ENCODE measurements around the gene C11orf86.
"Not testable (repeated sequence)": the region's sequence is repeated elsewhere in the genome, so short reads cannot be mapped to it uniquely, and the experiment has no call there.

Gene C11orf86

DNA sequence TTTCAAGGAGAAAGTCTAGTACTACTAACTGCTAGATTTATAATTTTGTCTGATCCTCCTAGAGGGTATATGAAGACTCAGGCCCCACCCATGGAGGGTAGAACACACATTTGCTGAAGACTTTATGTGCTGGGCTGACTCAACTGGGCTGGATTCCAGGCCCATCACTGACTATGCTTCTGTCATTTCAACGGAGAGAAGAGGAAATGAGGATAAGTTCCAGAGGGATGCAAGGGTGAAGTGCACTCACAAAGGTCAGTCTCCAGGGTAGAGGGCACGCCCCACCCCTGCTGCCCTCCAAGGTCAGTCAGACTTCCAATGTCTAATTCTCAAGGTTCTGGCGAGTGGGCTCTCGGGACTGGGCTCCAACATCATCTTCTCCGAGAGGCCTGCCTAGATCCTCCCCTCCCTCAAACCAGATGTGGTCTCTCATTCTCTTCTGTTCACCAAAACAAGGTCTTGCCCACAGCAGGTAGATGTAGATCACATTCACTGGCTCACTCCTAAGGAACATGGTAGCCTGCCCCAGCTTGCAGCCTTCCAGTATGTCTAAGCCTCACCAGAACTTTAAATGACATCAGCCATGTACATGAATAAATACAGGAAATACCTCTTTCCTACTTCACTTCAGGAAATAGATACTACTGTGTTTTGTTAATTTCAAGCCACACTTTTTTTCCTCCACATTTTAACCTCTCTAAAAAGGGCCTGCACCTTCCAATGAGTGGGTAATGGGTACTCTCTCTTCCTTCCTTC, 7.3 kb upstream of the C11orf86 start:
- DNase-seq (ENCODE audit: low spot score): peak; percentile 63

DNA sequence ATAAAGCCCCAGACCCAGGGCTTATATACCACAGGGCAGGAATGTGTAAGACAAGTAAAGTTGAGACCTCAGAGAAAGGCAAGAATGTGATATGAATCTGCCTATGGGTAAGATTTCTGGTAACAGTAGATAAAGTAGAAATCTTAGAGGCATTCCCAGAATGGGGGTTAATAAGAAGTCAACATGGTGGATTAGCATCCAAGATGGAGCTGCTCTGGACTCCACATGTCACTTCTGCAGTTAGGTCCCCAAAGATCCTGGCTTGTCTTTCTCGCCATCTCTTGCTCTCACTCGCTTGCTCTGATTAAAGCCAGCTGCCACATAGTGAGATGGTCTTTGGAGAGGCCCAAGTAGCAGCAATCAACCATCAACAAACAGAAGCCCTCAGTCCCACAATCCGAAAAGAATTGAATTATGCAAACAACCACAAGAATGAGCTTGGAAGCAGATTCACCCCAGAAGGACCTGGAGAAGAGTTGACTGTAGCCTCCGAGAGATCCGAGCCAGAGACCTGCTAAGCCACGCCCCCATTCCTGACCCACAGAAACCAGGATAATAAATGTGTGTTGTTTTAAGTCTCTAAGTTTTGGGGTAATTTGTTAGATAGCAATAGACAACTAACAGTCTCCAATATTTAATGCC, 5.4 kb upstream of the C11orf86 start:
- no peak for DNase-seq (ENCODE audit: low spot score)

DNA sequence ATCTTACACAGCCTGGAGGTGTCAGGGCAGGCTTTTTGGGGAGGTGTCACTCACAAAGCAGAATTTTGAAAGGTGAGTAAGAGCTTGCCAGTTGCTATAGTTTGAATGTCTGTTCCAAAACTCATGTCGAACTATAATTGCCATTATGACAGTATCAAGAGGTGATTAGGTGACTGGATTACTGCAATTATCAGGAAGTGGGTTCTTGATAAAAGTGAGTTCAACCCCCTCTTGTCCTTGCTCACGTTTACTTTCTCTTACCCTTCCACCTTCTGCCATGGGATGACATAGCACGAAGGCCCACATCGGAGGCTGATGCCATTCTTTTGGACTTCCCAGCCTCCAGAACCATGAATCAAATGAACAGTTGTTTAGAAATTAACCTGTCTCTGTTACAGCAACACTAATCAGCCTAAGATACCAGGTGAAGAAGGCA, 4.7 kb upstream of the C11orf86 start:
- DNase-seq (ENCODE audit: low spot score): no peak

DNA sequence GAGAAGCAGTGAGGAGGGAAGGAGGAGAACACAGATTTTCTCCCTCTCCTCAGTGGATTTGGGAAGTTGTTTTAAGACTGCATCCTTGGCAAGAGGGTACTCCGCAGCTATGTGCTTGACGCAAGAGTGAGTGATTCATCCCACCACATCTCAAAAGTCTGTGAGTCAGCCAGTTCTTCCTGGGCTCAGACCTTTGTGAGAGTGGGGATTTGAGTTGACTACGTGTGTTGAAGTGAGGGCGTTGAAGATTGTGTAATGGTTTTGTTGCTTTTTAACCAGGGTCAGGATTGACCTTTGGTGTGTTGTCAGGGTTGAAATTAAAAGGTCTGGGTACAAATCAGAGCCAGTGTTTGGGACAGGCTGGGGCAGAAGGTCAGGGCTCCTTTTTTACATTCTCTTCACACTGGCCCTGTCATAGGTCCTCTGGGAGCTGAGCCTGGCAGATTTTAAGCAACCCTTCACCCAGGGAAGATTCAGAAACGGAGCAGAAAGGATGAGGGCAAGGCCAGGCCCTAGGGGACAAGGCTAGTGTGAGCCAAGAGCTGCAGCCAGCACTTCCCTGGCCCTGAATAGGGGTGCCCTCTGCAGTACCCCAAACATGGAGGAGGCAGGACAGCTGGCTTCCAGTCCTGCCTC, 4.2 kb upstream of the C11orf86 start:
- DNase-seq (ENCODE audit: low spot score): peak; percentile 90

DNA sequence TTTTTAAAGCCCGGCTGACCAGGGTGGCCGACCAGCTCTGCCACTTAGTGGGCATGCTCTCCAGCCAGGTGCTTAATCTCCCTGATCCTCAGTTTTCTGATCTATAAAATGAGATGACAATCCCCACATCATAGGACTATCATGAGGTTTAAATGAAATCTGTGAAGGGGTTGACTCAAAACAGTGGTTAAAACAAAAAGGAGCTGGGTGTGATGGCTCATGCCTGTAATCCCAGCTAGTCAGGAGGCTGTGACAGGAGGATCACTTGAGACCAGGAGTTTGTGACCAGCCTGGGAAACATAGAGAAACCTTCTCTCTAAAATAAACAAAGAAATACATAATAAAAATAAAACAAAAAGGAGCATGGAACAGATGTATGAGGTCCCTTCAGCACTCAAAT, 3.6 kb upstream of the C11orf86 start:
- no peak for DNase-seq (ENCODE audit: low spot score)

DNA sequence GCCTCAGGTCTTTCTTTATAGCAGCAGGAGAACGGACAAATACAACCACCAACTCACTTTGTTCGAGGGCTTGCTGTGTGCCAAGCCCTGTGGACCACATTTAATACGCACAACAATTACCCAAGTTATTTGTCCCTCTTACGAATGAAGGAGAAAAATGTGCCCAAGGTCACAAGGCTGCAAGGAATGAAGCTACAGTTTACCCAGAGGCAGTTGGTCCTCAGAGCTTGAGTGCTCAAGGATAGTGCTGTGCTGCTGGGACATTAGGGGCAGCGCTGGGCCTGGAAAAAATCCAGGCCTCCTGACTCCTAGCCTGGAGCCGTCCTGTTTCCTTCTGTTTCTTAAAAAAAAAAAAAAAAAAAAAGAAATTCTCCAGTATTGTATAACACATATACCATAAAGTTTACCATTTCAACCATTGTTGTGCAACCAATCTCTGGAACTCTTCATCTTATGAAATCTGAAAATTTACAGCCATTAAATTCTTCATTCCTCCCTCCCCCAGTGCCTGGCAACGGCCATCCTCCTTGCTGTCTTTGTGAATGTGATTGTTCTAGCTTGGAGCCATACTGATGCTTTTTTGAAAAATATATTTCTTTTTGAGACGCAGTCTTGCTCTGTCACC, 1.0 kb upstream of the C11orf86 start:
- no peak for DNase-seq (ENCODE audit: low spot score)

DNA sequence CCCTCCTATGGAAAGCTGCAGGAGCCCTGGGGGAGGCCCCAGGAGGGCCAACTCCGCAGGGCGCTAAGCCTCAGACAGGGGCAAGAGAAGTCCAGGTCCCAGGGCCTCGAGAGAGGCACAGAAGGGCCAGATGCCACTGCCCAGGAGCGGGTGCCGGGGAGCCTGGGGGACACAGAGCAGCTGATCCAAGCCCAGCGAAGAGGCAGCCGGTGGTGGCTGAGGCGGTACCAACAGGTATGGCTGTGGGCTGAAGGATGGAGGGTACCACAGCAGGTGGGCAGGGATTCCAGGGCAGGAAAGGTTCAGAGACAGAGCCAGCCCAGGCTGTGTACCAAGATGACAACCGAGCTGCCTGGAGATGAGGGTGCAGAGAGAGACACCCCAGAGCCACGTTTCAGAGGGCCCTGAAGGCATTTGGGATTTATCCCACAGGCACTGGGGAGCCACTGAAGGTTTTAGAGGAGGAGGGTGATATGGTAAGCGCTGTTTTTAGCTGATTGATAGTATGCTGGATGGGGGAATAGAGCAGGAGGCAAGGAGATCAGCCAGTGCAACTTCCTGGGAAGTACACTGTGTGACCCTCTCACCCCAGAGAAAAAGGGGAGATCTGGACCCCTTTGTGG, 412 bp downstream of the C11orf86 start:
- no peak for DNase-seq (ENCODE audit: low spot score)

DNA sequence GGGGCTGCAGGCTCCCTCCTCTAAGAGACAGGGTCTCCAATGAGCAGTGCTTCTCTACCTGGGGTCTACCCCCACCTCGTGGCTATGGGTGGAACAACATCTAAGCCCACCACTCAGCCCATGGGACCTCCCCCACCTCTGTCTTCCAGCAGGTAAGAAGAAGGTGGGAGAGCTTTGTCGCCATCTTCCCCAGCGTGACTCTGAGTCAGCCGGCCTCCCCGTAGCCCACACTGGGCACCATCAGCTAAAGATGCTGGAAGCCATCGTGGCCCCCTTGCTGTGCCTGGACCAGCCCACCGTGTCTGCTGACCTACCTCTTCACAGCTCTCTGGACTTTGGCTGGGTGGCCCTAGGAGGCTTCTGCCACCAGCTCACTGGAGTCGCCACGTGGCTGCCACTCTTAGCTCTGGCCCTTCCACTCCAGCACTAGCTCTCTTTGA, 944 bp downstream of the C11orf86 start:
- DNase-seq (ENCODE audit: low spot score): no peak

DNA sequence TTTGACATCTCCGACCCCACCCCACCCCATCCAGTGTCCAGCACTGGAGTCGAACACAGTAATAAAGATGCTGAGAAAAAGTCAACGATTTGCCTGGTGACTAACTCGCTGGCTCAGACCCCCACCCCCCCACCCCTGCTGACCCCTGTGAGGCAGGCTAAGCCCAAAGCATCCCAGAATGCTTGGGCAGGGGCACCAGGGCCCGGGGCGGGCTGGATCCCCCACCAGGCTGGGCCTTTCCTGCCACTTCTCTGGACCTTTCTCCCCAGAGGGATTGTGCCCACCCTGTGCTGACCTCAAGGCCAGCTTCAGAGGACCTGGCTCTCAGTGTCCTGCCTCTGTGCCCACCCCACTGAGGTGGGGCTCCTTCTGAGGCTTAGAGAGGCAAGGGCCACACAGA, 1.8 kb downstream of the C11orf86 start:
- DNase-seq (ENCODE audit: low spot score): no peak

DNA sequence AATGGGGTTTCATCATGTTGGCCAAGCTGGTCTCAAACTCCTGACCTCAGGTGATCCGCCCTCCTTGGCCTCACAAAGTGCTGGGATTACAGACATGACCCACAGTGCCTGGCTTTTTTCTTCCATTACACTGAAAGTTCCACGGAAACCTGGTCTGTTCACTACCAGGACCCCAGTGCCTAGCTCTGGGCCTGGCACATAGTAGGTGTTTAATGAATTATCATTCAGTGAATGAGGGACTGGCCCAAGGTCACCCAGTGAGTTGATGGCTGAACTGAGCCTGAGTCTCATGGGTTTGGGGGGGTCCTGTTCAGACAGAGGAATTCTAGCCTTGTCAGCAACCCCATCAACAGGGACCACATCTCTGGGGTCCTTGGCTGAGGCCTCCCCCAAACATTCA, 3.1 kb downstream of the C11orf86 start:
- DNase-seq (ENCODE audit: low spot score): no peak

DNA sequence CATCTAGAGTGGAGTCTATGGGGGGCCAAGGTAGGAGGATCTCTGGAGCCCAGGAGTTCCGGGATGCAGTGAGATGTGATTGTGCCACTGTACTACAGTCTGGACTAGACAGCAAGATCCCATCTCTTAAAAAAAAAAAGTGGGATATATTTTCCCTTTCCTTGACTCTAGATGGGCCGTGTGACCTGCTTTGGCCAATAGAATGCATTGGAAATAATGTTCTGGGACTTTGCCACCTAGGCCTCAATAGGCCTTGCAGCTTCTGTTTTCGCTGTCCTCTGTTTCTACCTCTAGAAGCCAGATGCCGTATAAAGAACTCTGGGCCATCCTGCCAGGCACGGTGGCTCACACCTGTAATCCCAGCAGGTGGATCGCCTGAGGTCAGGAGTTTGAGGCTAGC, 3.6 kb downstream of the C11orf86 start:
- DNase-seq (ENCODE audit: low spot score): no peak

DNA sequence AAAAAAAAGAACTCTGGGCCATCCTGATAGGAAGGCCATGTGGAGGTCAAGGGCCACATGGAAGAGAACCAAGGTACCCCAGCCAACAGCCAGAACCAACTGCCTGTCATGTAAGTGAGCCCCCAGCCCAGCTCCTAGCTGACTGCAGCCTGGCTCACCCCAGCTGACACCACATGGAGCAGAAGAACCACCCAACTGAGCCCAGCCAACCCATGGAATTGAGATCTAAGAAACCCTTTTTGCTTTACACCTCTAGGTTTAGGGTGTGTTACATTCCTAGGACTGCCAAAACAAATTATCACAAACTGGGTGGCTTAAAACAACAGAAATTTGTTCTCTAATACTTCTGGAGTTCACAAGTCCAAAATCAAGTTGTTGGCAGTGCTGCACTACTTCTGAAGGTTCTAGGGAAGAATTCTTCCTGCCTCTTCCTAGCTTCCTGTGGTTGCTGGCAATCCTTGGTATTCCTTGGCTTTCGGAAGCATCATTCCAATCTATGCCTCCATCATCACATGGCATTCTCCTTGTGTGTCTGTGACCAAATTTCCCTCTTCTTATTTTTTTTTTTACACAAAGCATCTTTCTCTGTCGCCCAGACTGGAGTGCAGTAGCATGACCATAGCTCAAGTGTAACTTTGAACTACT, 4.4 kb downstream of the C11orf86 start:
- no peak for DNase-seq (ENCODE audit: low spot score)

DNA sequence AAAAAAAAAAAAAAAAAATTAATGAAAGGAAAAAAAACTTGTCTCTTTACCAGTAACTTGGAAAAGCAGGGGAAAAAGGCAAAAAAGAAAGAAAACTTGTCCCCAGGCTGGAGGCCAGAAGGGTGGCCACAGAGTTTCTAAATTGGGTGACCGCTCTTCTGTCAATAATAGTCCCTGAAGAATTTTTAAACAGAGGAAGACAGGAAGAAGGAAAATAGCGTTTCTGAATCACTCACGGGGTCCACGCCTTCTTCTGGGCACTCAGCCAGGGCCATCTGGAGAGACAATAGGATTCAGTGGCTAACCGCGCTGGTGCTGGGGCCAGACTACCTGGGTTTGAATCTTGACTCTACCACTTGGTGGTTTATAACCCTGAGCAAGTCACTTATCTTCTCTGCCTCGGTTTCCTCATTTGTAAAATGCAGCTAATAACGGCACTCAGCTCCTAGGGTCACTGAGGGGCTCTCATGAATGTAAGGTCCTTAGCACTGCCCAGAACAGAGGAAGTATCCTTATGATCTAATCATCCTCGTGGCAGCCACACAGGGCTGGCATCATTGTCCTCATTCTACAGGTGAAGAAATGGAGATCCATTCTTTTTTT, 7.0 kb downstream of the C11orf86 start:
- DNase-seq (ENCODE audit: low spot score): peak; percentile 72

DNA sequence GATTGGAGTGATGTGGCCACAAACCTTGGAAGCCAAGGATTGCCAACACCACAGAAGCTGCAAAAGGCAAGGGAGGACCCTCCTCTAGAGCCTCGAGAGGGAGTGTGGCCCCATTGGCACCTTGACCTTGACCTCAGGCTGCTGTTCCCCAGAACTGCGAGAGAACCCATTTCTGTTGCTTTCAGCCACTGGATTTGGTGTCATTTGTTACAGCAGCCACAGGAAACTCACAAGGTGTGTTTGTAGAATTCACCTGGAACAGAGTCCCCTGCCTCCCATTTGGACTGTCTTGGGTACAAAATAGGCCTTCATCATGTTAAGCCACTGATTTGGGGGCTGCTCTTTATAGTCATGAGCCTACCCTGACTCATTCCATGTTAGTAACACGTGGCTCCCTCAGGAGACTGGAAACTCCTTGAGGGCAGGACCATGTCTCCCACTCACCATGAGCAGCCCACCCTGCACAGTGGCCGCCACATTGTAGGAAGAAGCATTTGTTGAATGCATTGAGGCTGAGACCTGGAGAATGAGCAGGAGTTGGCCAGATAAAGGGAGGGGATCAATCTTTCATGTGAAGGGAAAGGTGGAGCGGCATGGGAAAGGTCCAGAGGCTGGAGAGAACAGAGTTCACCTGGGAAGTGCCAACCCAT, 8.3 kb downstream of the C11orf86 start:
- no peak for DNase-seq (ENCODE audit: low spot score)

DNA sequence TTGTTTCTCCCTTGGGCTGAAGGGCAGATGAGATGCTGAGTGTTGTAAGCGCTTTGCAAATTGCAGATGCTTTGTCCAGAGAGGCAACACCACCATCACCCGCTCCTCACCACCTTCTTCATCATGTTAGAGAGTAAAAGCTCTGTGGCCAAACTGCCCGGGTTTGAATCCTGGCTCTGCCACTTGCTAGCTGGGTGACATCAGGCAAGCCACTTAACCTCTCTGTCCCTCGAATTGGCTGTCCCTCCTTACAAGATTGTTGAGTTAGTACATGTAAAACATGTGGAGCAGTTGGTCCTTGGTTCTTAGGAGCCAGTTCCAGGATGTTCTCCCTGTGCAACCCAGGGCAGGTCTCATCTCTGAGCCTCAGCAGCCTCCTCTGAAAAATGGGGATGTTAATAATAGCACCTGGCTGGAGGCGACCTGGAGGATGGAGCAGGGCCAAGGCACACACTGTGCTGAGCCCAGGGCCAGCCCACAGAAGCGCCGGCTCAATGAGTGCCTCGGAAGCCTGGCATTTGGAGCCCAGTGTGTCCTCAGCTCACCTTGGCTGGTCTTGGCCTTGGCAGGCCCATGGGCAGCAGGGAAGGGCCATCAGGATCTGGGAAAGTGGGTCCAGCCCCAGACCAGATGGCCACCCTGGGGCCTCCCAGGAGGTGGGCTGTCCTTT, 10.5 kb downstream of the C11orf86 start:
- no peak for DNase-seq (ENCODE audit: low spot score)

DNA sequence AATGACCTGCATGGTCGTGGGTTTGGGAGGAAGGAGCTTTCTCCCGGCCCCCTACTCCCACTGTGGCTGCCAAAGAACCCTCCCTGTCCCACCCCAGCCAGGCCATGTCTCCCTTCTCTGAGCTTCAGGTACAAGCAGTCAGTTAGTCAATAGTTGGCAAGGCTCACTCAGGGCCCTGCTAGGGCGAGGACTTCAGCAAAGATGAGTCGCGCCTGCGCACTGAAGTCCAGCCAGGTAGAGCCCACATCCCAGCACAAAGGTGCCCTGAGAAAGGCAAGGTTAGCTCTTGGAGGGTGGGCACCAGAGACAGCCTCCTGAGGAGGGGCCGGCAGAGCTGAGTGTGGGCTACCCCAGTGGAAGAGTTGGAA, 11.1 kb downstream of the C11orf86 start:
- no peak for DNase-seq (ENCODE audit: low spot score)

DNA sequence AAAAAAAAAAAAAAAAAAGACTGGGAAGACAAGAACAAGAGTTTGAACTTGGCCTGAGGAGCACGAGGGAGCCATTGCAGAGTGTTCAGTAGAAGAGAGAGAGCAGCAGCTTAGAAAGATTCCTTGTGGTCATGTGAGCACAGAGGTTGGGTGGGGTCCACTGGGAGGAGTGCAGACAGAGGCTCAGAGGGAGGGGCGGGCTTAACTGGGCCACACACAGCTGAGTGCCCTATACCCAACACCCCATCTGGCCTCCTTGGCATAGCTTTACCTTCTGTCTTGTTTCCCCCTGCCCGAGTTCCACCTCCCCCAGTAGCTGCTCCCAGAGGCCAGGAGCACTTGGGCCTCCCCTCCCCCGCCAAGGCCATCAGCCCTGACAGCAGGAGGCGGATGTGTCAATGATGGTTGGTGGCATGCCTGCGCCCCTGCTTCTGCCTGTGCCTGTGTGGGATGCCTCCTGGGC, 12.1 kb downstream of the C11orf86 start:
- DNase-seq (ENCODE audit: low spot score): no peak

DNA sequence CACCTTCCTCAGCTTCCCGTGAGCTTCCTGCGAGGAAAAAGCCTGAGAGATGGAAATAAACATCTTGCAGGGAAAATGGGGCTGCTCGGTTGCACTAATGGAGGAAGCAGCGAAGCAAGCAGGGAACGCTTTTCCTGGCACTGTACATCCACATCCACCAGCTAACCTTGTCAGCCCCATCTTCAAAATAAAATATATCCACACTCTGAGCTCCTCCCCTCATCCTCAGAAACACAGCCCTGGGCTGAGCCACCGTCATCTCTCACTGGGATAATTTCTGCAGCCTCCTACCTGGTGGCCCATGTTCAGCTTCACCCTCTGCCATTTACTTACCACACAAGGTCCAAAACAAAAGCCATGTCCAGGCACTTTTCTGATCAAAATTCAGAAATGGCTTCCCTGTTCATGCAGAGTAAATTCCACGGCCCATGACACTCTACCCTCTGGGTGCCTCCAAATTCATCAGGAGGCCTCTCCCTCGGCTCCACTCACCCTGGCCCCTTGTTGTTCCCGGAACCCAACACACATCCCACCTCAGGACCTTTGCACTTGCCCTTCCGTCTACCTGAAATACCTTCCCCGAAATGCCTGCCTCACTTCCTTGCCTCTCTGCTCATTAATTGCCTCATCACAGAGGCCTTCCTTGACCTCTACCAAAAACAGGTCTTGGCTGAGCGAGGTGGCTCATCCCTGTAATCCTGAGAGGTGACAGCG, 13.0 kb downstream of the C11orf86 start:
- DNase-seq (ENCODE audit: low spot score): no peak

DNA sequence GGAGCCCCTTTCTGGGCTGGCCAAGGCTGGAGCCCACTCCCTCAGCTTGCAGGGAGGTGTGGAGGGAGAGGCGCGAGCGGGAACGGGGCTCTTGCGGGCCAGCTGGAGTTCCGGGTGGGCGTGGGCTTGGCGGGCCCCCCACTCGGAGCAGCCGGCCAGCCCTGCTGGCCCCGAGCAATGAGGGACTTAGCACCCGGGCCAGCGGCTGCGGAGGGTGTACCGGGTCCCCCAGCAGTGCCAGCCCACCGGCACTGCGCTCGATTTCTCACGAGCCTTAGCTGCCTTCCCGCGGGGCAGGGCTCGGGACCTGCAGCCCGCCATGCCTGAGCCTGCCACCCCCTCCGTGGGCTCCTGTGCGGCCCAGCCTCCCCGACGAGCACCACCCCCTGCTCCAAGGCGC, 13.6 kb downstream of the C11orf86 start:
- DNase-seq (ENCODE audit: low spot score): not testable (repeated sequence)

DNA sequence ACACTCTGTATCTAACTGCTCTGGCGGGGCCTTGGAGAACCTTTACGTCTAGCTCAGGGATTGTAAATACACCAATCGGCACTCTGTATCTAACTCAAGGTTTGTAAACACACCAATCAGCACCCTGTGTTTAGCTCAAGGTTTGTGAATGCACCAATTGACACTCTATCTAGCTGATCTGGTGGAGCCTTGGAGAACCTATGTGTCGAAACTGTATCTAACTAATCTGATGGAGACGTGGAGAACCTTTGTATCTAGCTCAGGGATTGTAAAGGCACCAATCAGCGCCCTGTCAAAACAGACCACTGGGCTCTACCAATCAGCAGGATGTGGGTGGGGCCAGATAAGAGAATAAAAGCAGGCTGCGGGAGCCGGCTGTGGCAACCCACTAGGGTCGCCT, 14.3 kb downstream of the C11orf86 start:
- not testable (repeated sequence) for DNase-seq (ENCODE audit: low spot score)
